Activated CD4-positive, alpha-beta T cell treated with anti-CD3 and anti-CD28 coated beads, Interleukin-2, amount 10 ng/mL, durations not matched to agents 24 days and 14 days (primary cell): ENCODE data around the gene FAM13A. TPM values are rescaled to one million over a fixed set of nuclear protein-coding genes. Genes with fewer than 3 reads are reported as not detected.
"Not testable (repeated sequence)": the region's sequence is repeated elsewhere in the genome, so short reads cannot be mapped to it uniquely, and the experiment has no call there.

Experiments used
- DNase-seq: peaks from one replicate; pipeline ENCODE4 v3.0.0; 2022
- H3K27ac Mint-ChIP-seq: one replicate; pipeline ENCODE4 v1.8.0; 2022; ENCODE audit warnings: mild to moderate bottlenecking, mixed read lengths
- H3K27me3 Mint-ChIP-seq: one replicate; pipeline ENCODE4 v1.8.0; 2022; ENCODE audit warnings: mixed read lengths
- H3K36me3 Mint-ChIP-seq: one replicate; pipeline ENCODE4 v1.8.0; 2022; ENCODE audit warnings: low read depth, mild to moderate bottlenecking, mixed read lengths
- H3K4me1 Mint-ChIP-seq: one replicate; pipeline ENCODE4 v1.8.0; 2021; ENCODE audit warnings: mixed read lengths
- H3K4me3 Mint-ChIP-seq: one replicate; pipeline ENCODE4 v1.8.0; 2022; ENCODE audit warnings: mild to moderate bottlenecking, moderate library complexity, mixed read lengths
- H3K9me3 Mint-ChIP-seq: one replicate; pipeline ENCODE4 v1.8.0; 2021; ENCODE audit warnings: mixed read lengths
- intact Hi-C: fragments of 100-400 bp; cut with micrococcal nuclease; formaldehyde crosslinking; loops from one replicate; pipeline ENCODE4 v1.15.1; 2023
- total RNA-seq: library from RNA; stranded (reverse); gene quantifications from 2 replicates; pipeline ENCODE4 v1.2.3, GENCODE V29; 2022

Gene FAM13A
- total RNA-seq, 1 donor from 2014 or later: 3.0 TPM

- H3K9me3 Mint-ChIP-seq: no peaks in the 10 kb centered on the region
- no peak overlapping the region for H3K4me3 Mint-ChIP-seq
- no peaks in the 10 kb centered on the region for H3K27me3 Mint-ChIP-seq
- H3K4me1 Mint-ChIP-seq: no peaks in the 10 kb centered on the region
- intact Hi-C loops: no loop called here
- DNase-seq: no peak
- H3K27ac Mint-ChIP-seq: no peak overlapping the region
- no peaks in the 10 kb centered on the region for H3K36me3 Mint-ChIP-seq
Observed at GRCh38 chr4:88911246-88912212, 145.5 kb downstream of the FAM13A start.

- Mint-ChIP-seq H3K27ac (no peak overlapping the region), H3K4me1 (no peaks in the 10 kb centered on the region)
- intact Hi-C loops: no loop called here
Observed at GRCh38 chr4:88910101-88910500, 146.9 kb downstream of the FAM13A start.

DNA sequence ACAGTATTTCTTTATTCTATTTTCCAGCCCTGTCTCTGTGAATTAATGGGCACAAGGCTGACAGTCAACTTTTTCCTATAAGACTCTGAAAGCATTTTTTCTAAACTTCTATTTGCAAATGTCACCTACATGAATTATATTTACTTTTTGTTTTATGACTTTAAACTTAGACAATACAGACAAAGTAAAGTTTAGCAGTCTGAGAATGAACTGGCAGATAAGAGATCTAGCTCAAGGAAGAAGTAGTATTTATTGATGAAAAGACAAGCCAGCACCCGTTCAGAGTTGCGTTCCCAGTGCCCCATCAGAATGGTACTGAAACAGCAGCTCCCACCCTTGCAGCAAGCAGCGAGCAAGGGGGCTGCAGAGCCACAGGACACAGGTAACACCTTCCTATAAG is 148.5 kb downstream of the FAM13A start:
- Mint-ChIP-seq H3K36me3 (no peaks in the 10 kb centered on the region), H3K4me3 (no peak overlapping the region), H3K4me1 (no peaks in the 10 kb centered on the region), H3K9me3 (no peaks in the 10 kb centered on the region), H3K27ac (no peak overlapping the region), H3K27me3 (peaks cover 1% of the 10 kb centered on the region)
- intact Hi-C loops: no loop called here
- DNase-seq: no peak

More at GRCh38 chr4:88910101-88910500, 146.9 kb downstream of the FAM13A start:
- no peak for DNase-seq
- Mint-ChIP-seq H3K4me3 (no peak overlapping the region), H3K27me3 (no peaks in the 10 kb centered on the region), H3K36me3 (no peaks in the 10 kb centered on the region), H3K9me3 (no peaks in the 10 kb centered on the region)

DNA sequence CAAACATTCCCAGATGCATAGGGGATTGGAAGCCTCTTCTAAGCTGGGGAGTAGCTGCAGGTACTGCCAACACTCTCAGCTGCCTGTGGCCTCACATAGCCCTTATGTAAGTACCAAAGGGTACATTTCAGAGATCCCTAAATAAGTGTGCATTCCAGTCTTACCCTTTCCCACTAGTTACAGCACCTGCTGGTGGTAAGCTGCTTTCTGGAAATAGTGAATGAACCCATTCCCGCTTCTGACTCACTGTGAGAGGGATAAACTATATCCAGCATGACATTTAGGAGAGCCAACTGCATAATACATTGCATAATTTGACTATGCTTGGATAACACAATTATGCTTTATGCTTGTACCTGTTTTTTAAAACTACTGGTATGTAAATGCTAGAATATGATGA is 149.0 kb downstream of the FAM13A start:
- no peak overlapping the region for H3K27ac Mint-ChIP-seq
- H3K4me3 Mint-ChIP-seq: no peak overlapping the region
- no peaks in the 10 kb centered on the region for H3K4me1 Mint-ChIP-seq
- no peaks in the 10 kb centered on the region for H3K36me3 Mint-ChIP-seq
- intact Hi-C loops: no loop called here
- DNase-seq: no peak
- H3K9me3 Mint-ChIP-seq: no peaks in the 10 kb centered on the region
- peaks cover 1% of the 10 kb centered on the region for H3K27me3 Mint-ChIP-seq

DNA sequence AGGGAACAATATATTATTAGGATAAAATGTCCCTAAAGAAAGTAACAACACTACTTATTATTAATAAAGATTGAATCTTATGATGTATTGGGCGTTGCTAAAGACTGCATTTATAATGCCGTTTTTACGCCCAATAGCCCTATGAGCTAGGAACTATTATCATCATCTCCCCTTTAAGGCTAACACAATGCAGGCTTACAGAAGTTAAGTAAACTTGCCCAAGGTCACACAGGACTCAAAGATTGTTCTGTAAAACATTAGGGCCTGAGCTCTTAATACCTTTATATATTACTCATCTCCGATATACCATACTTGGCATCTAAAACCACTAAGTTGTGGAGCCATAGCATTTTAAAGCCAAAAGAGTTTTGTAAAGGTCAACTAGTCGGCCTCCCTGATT is 149.5 kb downstream of the FAM13A start:
- intact Hi-C loops: no loop called here
- H3K36me3 Mint-ChIP-seq: no peaks in the 10 kb centered on the region
- no peak overlapping the region for H3K27ac Mint-ChIP-seq
- H3K4me1 Mint-ChIP-seq: no peaks in the 10 kb centered on the region
- H3K27me3 Mint-ChIP-seq: peaks cover 1% of the 10 kb centered on the region
- H3K4me3 Mint-ChIP-seq: no peak overlapping the region
- no peak for DNase-seq
- no peaks in the 10 kb centered on the region for H3K9me3 Mint-ChIP-seq

GRCh38 chr4:88904240-88904639 is 152.7 kb downstream of the FAM13A start:
- H3K4me3 Mint-ChIP-seq, H3K36me3 Mint-ChIP-seq, H3K27ac Mint-ChIP-seq, intact Hi-C loops, H3K4me1 Mint-ChIP-seq, DNase-seq: not testable (repeated sequence)
- peaks cover 12% of the 10 kb centered on the region for H3K27me3 Mint-ChIP-seq
- peaks cover 11% of the 10 kb centered on the region for H3K9me3 Mint-ChIP-seq

DNA sequence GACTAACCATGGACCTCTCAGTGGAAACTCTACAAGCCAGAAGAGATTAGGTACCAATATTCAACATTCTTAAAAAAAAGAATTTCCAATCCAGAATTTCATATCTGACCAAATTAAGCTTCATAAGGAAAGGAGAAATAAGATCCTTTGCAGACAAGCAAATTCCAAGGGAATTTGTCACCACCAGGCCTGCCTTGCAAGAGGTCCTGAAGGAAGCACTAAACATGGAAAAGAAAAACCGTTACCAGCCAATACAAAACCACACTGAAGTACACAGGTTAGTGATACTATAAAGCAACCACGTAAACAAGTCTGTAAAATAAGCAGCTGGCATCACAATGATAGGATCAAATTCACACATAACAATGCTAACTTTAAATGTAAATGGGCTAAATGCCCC is 156.6 kb downstream of the FAM13A start:
- DNase-seq: no peak
- no peaks in the 10 kb centered on the region for H3K4me1 Mint-ChIP-seq
- H3K27me3 Mint-ChIP-seq: peaks cover 13% of the 10 kb centered on the region
- intact Hi-C loops: no loop called here
- H3K36me3 Mint-ChIP-seq: no peaks in the 10 kb centered on the region
- H3K27ac Mint-ChIP-seq: no peak overlapping the region
- H3K9me3 Mint-ChIP-seq: peaks cover 19% of the 10 kb centered on the region
- no peak overlapping the region for H3K4me3 Mint-ChIP-seq

- no peak overlapping the region for H3K4me3 Mint-ChIP-seq
- H3K36me3 Mint-ChIP-seq: no peaks in the 10 kb centered on the region
- peaks cover 11% of the 10 kb centered on the region for H3K27me3 Mint-ChIP-seq
- intact Hi-C loops: no loop called here
- no peak overlapping the region for H3K27ac Mint-ChIP-seq
- no peak for DNase-seq
- H3K9me3 Mint-ChIP-seq: peaks cover 22% of the 10 kb centered on the region
- H3K4me1 Mint-ChIP-seq: no peaks in the 10 kb centered on the region
Observed at GRCh38 chr4:88897752-88898151, 159.2 kb downstream of the FAM13A start.

DNA sequence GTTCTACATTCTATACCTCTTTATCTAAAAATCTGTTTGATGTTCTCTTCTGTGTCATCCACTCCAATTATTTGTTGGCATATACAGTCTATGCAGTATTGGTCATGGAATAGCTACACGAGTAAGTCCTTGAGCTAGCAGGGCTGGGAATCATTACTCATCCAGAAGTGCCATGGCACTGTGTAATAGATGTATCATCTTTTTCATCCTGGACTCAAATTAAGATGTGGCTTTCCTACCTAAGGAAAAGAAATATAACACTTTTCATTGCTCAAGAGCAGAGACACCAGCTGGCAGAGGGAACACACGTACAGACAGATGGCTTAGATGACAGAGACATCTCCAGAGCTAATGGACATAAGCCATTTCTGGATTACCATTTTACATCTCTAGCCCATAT is 159.8 kb downstream of the FAM13A start:
- H3K9me3 Mint-ChIP-seq: peaks cover 22% of the 10 kb centered on the region
- intact Hi-C loops: no loop called here
- H3K36me3 Mint-ChIP-seq: no peaks in the 10 kb centered on the region
- no peak for DNase-seq
- H3K27me3 Mint-ChIP-seq: peaks cover 10% of the 10 kb centered on the region
- no peak overlapping the region for H3K4me3 Mint-ChIP-seq
- no peak overlapping the region for H3K27ac Mint-ChIP-seq
- no peaks in the 10 kb centered on the region for H3K4me1 Mint-ChIP-seq

GRCh38 chr4:88893961-88894360 is 163.0 kb downstream of the FAM13A start:
- peaks cover 4% of the 10 kb centered on the region for H3K27me3 Mint-ChIP-seq
- no peak overlapping the region for H3K27ac Mint-ChIP-seq
- H3K9me3 Mint-ChIP-seq: peaks cover 11% of the 10 kb centered on the region
- H3K4me3 Mint-ChIP-seq: no peak overlapping the region
- DNase-seq: no peak
- H3K4me1 Mint-ChIP-seq: no peaks in the 10 kb centered on the region
- intact Hi-C loops: no loop called here
- no peaks in the 10 kb centered on the region for H3K36me3 Mint-ChIP-seq

DNA sequence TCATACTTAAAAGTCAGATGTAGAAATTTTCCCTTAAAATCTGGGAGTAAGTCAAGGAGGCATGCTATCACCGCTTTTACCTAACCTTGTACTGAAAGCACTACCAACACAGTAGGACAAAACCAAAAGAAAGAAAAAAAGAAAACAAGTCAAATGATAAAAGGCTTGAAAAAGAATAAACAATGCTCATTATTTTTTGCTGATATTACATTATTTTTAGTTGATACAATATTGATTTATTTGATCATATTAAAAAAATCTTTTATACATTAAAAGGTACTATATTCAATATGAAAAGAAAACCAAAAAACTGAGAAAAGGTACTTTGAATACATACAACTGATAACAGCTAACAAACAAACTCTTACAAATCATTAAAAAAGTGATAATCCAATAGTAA is 164.3 kb downstream of the FAM13A start:
- H3K4me3 Mint-ChIP-seq: no peak overlapping the region
- intact Hi-C loops: no loop called here
- no peak overlapping the region for H3K27ac Mint-ChIP-seq
- H3K4me1 Mint-ChIP-seq: no peaks in the 10 kb centered on the region
- H3K27me3 Mint-ChIP-seq: peaks cover 2% of the 10 kb centered on the region
- no peak for DNase-seq
- peaks cover 8% of the 10 kb centered on the region for H3K9me3 Mint-ChIP-seq
- no peaks in the 10 kb centered on the region for H3K36me3 Mint-ChIP-seq

DNA sequence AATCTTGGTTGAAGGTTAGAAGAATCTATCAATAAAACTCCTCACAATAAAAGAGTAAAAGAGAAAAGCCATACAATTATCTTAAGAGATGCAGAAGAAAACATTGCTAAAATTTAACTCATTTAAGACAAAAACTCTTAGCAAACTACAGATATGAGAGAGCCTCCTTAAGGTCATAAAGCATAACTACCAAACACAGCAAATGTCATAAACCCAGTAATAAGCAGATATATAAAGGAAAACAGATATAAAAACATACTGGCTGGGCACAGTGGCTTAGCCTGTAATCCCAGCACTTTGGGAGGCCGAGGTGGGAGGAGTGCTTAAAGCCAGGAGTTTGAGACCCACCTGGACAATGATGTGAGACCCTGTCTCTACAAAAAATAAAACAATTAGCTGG is 165.3 kb downstream of the FAM13A start:
- Mint-ChIP-seq H3K4me3 (no peak overlapping the region), H3K4me1 (no peaks in the 10 kb centered on the region), H3K36me3 (no peaks in the 10 kb centered on the region), H3K27ac (no peak overlapping the region), H3K27me3 (peaks cover 2% of the 10 kb centered on the region), H3K9me3 (peaks cover 3% of the 10 kb centered on the region)
- intact Hi-C loops: no loop called here
- no peak for DNase-seq

DNA sequence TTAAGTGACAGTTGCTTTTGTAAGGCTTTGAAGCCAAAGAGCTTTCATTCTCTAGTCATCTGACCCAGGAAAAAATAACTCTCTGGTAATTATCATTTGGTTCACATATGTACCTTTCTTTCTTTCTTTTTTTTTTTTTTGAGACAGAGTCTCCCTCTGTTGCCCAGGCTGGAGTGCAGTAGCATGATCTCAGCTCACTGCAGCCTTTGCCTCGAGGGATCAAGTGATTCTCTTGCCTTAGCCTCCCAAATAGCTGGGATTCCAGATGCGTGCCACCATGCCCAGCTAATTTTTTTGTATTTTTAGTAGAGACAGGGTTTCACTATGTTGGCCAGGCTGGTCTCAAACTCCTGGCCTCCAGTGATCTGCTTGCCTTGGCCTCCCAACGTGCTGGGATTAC is 169.6 kb downstream of the FAM13A start:
- H3K36me3 Mint-ChIP-seq, H3K27ac Mint-ChIP-seq, H3K4me1 Mint-ChIP-seq, H3K4me3 Mint-ChIP-seq, DNase-seq, intact Hi-C loops, H3K9me3 Mint-ChIP-seq: not testable (repeated sequence)
- H3K27me3 Mint-ChIP-seq: peaks cover 17% of the 10 kb centered on the region

GRCh38 chr4:88881227-88881569 is 175.8 kb downstream of the FAM13A start:
- DNase-seq: no peak
- Mint-ChIP-seq H3K27me3 (peaks cover 21% of the 10 kb centered on the region), H3K36me3 (no peaks in the 10 kb centered on the region), H3K9me3 (peaks cover 10% of the 10 kb centered on the region), H3K4me1 (peaks cover 5% of the 10 kb centered on the region), H3K4me3 (no peak overlapping the region), H3K27ac (no peak overlapping the region)
- intact Hi-C loops: no loop called here
